CD8-positive, alpha-beta memory T cell (primary cell): ENCODE measurements around the gene ACCS. TPM values are rescaled to one million over a fixed set of nuclear protein-coding genes. Genes with fewer than 3 reads are reported as not detected.

Source experiments
- CTCF ChIA-PET: fragments of 350-600 bp; sonication (Branson Sonifier 250); formaldehyde crosslinking; loops from one replicate; lab custom pipeline; 2021; ENCODE audit warnings: antibody characterized with exemption; lab: Charles Lee
- POLR2A ChIA-PET: fragments of 350-600 bp; sonication (Branson Sonifier 250); formaldehyde crosslinking; loops from one replicate; lab custom pipeline; 2021; ENCODE audit warnings: antibody characterized with exemption; lab: Charles Lee
- DNase-seq, 5 donors: peaks; one replicate each; pipeline versions ENCODE4 v3.0.0 to v3.0.0-alpha.2; 2020 to 2022; ENCODE audit warnings: mixed read lengths in 1 of 5
- H3K27ac ChIP-seq: one replicate; pipeline ENCODE4 v1.7.0; 2013; ENCODE audit warnings: low read depth, mild to moderate bottlenecking, low read length, moderate library complexity
- H3K27me3 ChIP-seq: 2 replicates; pipeline ENCODE4 v1.7.0; 2013; ENCODE audit warnings: low read length, mild to moderate bottlenecking; ENCODE audit not compliant: insufficient read depth, poor library complexity, severe bottlenecking
- H3K36me3 ChIP-seq: 2 replicates; pipeline ENCODE4 v1.7.0; 2013; ENCODE audit warnings: mild to moderate bottlenecking, low read length, moderate library complexity; ENCODE audit not compliant: insufficient read depth
- H3K4me1 ChIP-seq: 2 replicates; pipeline ENCODE4 v1.7.0; 2013; ENCODE audit warnings: mild to moderate bottlenecking, low read length, moderate library complexity; ENCODE audit not compliant: insufficient read depth
- H3K4me3 ChIP-seq: 2 replicates; pipeline ENCODE4 v1.7.0; 2013; ENCODE audit warnings: mild to moderate bottlenecking, low read length
- H3K9me3 ChIP-seq: 2 replicates; pipeline ENCODE4 v1.7.0; 2013; ENCODE audit warnings: mild to moderate bottlenecking, low read length
- H3K27ac Mint-ChIP-seq, 8 donors: one replicate each; pipeline ENCODE4 v1.8.0; 2020 to 2021; ENCODE audit warnings: mixed read lengths in 8 of 8, mild to moderate bottlenecking in 6 of 8, inconsistent platforms in 3 of 8, moderate library complexity in 3 of 8
- H3K27me3 Mint-ChIP-seq, 2 donors: one replicate each; pipeline ENCODE4 v1.8.0; 2020 to 2021; ENCODE audit warnings: mixed read lengths in 2 of 2, mild to moderate bottlenecking in 1 of 2, moderate library complexity in 1 of 2
- H3K36me3 Mint-ChIP-seq, 3 donors: one replicate each; pipeline ENCODE4 v1.8.0; 2020 to 2021; ENCODE audit warnings: mixed read lengths in 3 of 3, inconsistent platforms in 1 of 3, mild to moderate bottlenecking in 1 of 3
- H3K4me1 Mint-ChIP-seq, 3 donors: one replicate each; pipeline ENCODE4 v1.8.0; 2020 to 2021; ENCODE audit warnings: mixed read lengths in 3 of 3, inconsistent platforms in 1 of 3, mild to moderate bottlenecking in 1 of 3
- H3K4me3 Mint-ChIP-seq, 7 donors: one replicate each; pipeline ENCODE4 v1.8.0; 2020 to 2021; ENCODE audit warnings: mixed read lengths in 7 of 7, mild to moderate bottlenecking in 6 of 7, moderate library complexity in 4 of 7, inconsistent platforms in 2 of 7
- H3K9me3 Mint-ChIP-seq, 5 donors: one replicate each; pipeline ENCODE4 v1.8.0; 2020 to 2022; ENCODE audit warnings: mixed read lengths in 5 of 5, mild to moderate bottlenecking in 3 of 5, moderate library complexity in 2 of 5, inconsistent platforms in 1 of 5
- polyA plus RNA-seq: library from polyadenylated mRNA; unstranded; fragments of 300-500 nt; fragmentation: Illumina TruSeq; gene quantifications from one replicate; pipeline ENCODE4 v1.2.3, GENCODE V29; 2021
- total RNA-seq, 2 experiments: library from RNA; stranded (reverse); gene quantifications; one replicate each; pipeline ENCODE4 v1.2.3, GENCODE V29; 2021

ACCS gene
- total and polyA plus RNA-seq, 3 experiments from 2014 or later = 0.60 to 3.3 (median 2.7) TPM

DNA sequence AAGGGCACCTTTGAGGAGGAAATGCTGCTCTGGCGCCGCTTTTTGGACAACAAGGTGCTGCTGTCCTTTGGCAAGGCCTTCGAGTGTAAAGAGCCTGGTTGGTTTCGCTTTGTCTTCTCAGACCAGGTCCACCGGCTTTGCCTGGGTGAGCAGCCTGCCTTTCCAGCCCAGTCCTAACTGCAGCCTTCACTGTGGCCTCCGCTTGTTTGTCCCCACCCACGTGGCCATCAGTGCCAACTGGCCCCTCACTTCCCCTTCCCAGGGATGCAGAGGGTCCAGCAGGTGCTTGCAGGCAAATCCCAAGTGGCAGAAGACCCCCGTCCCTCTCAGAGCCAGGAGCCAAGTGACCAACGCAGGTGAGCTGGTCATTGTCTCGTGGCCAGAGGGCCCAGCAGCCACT lies 17.4 kb downstream of the ACCS start:
- H3K4me3 ChIP-seq = no peak overlapping the region
- H3K4me1 Mint-ChIP-seq = no peaks in the 10 kb centered on the region
- no peak overlapping the region for H3K27ac Mint-ChIP-seq
- H3K9me3 ChIP-seq = peaks cover 4% of the 10 kb centered on the region
- no peaks in the 10 kb centered on the region for H3K36me3 ChIP-seq
- ChIA-PET POLR2A (interaction anchor here (0.6 kb wide), 1 partner anchor 10 kb away, joined by 3 read pairs; no protein-coding TSS in a partner anchor), CTCF (interaction anchor here (2.1 kb wide), 1 partner anchor 11 kb away, joined by 14 read pairs; the partner anchor contains the start of gene EXT2)
- peaks cover 7 to 28% (median 18%) of the 10 kb centered on the region in 3 donors for H3K36me3 Mint-ChIP-seq
- no peak overlapping the region for H3K4me3 Mint-ChIP-seq
- no peaks in the 10 kb centered on the region for H3K27me3 ChIP-seq
- DNase-seq = no peak
- H3K27ac ChIP-seq = no peak overlapping the region
- peaks cover 0 to 10% (median 4%) of the 10 kb centered on the region in 5 donors for H3K9me3 Mint-ChIP-seq
- H3K4me1 ChIP-seq = no peaks in the 10 kb centered on the region
- peaks cover 0 to 1% of the 10 kb centered on the region in 2 donors for H3K27me3 Mint-ChIP-seq

- ChIA-PET CTCF (interaction anchor here (2.1 kb wide), 1 partner anchor 11 kb away, joined by 14 read pairs; the partner anchor contains the start of gene EXT2), POLR2A (interaction anchor here (0.6 kb wide), 1 partner anchor 11 kb away, joined by 3 read pairs; no protein-coding TSS in a partner anchor)
- H3K27me3 Mint-ChIP-seq = peaks cover 0 to under 1% of the 10 kb centered on the region in 2 donors
- no peak overlapping the region for H3K4me3 Mint-ChIP-seq
- peaks cover 0 to 10% (median 4%) of the 10 kb centered on the region in 5 donors for H3K9me3 Mint-ChIP-seq
- no peaks in the 10 kb centered on the region for H3K4me1 Mint-ChIP-seq
- peaks cover 4 to 25% (median 18%) of the 10 kb centered on the region in 3 donors for H3K36me3 Mint-ChIP-seq
- H3K36me3 ChIP-seq = no peaks in the 10 kb centered on the region
- H3K4me3 ChIP-seq = no peak overlapping the region
- no peak overlapping the region for H3K27ac Mint-ChIP-seq
- H3K27ac ChIP-seq = no peak overlapping the region
- no peak for DNase-seq
- no peaks in the 10 kb centered on the region for H3K4me1 ChIP-seq
- H3K9me3 ChIP-seq = peaks cover 4% of the 10 kb centered on the region
- no peaks in the 10 kb centered on the region for H3K27me3 ChIP-seq
These were observed 17.8 kb downstream of the ACCS start for GRCh38 chr11:44083906-44084305.

DNA sequence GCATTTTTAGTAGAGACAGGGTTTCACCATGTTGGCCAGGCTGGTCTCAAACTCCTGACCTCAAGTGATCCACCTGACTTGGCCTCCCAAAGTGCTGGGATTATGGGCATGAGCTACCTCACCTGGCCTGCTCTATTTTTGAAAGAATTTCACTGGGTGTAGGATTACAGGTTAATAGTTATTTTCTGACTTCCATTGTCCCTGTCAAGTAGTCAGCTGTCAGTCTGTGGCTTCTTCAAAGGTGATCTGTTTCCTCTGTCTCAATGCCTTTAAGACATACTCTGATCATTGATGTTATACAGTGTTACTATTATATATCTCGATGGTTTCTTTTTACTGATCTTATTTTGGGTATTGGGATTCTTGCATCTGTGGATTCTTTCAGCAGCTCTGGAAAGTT lies 19.3 kb downstream of the ACCS start:
- no peak overlapping the region for H3K4me3 ChIP-seq
- peaks cover 4% of the 10 kb centered on the region for H3K9me3 ChIP-seq
- Mint-ChIP-seq H3K27me3 (peaks cover 0 to 1% of the 10 kb centered on the region in 2 donors), H3K4me3 (no peak overlapping the region), H3K27ac (no peak overlapping the region), H3K36me3 (peaks cover 8 to 18% (median 18%) of the 10 kb centered on the region in 3 donors), H3K4me1 (no peaks in the 10 kb centered on the region), H3K9me3 (peaks cover 0 to 10% (median 4%) of the 10 kb centered on the region in 5 donors)
- no peaks in the 10 kb centered on the region for H3K27me3 ChIP-seq
- CTCF ChIA-PET = interaction anchor here (1.1 to 2.5 kb wide), 2 partner anchors 8 to 10 kb away, joined by 3 to 6 read pairs; partner anchors contain the start of gene EXT2
- POLR2A ChIA-PET = no interaction called here
- no peak for DNase-seq
- H3K4me1 ChIP-seq = no peaks in the 10 kb centered on the region
- H3K36me3 ChIP-seq = no peaks in the 10 kb centered on the region
- H3K27ac ChIP-seq = no peak overlapping the region

DNA sequence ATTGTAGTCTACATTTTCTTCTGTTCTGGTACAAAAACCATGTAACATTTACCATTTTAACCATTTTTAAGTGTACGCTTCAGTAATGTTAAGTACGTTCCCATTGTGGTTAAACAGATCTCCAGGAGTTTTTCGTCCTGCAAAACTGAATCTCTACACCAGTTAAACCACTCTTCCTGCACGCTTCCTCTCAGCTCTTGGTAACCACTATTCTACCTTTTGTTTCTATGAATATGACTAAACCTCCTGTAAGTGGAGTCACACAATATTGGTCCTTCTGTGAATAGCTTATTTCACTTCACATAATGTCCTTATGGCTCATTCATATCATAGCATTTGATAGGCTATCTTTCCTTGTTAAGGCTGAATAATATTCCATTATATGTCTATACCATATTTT lies 22.3 kb downstream of the ACCS start:
- no peaks in the 10 kb centered on the region for H3K4me1 ChIP-seq
- peaks cover 0 to 10% (median 4%) of the 10 kb centered on the region in 5 donors for H3K9me3 Mint-ChIP-seq
- no peaks in the 10 kb centered on the region for H3K4me1 Mint-ChIP-seq
- peaks cover 8 to 18% (median 10%) of the 10 kb centered on the region in 3 donors for H3K36me3 Mint-ChIP-seq
- H3K36me3 ChIP-seq = no peaks in the 10 kb centered on the region
- no peak overlapping the region for H3K4me3 ChIP-seq
- CTCF ChIA-PET = interaction anchor here (0.8 kb wide), 1 partner anchor 22 kb away, joined by 3 read pairs; the partner anchor contains the start of gene ACCS
- H3K27me3 ChIP-seq = no peaks in the 10 kb centered on the region
- H3K27ac Mint-ChIP-seq = no peak overlapping the region
- no peak for DNase-seq
- H3K27me3 Mint-ChIP-seq = peaks cover 0 to 3% of the 10 kb centered on the region in 2 donors
- H3K9me3 ChIP-seq = peaks cover 4% of the 10 kb centered on the region
- POLR2A ChIA-PET = no interaction called here
- no peak overlapping the region for H3K4me3 Mint-ChIP-seq
- no peak overlapping the region for H3K27ac ChIP-seq

- Mint-ChIP-seq H3K27me3 (peaks cover 0 to 3% of the 10 kb centered on the region in 2 donors), H3K27ac (no peak overlapping the region), H3K36me3 (peaks cover 7 to 17% (median 8%) of the 10 kb centered on the region in 3 donors), H3K4me1 (no peaks in the 10 kb centered on the region), H3K9me3 (peaks cover 0 to 10% (median 4%) of the 10 kb centered on the region in 5 donors), H3K4me3 (no peak overlapping the region)
- ChIA-PET CTCF (no interaction called here), POLR2A (no interaction called here)
- H3K27me3 ChIP-seq = no peaks in the 10 kb centered on the region
- peaks cover 4% of the 10 kb centered on the region for H3K9me3 ChIP-seq
- no peaks in the 10 kb centered on the region for H3K36me3 ChIP-seq
- no peaks in the 10 kb centered on the region for H3K4me1 ChIP-seq
- no peak for DNase-seq
- H3K4me3 ChIP-seq = no peak overlapping the region
- H3K27ac ChIP-seq = no peak overlapping the region
These were observed 22.8 kb downstream of the ACCS start for GRCh38 chr11:44088871-44089270.

DNA sequence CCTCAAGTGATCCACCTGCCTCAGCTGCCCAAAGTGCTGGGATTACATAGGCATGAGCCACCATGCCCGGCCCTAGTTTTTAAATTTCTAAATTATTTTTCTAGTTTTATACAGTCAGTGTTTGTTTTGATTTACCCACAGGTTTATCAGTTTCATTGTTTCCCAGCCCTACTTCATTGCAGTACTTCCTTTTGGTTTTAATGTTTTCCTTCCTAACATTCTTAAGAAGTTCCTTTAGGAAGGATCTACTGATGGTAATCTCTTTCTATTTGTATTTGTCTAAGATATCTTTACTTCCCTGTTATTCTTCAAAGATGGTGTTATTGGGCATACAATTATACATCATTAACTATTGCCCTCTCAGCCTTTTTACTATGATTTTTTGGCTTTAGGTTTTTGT lies 24.5 kb downstream of the ACCS start:
- H3K9me3 Mint-ChIP-seq = peaks cover 0 to 5% (median 2%) of the 10 kb centered on the region in 5 donors
- peaks cover 0 to 3% of the 10 kb centered on the region in 2 donors for H3K27me3 Mint-ChIP-seq
- H3K36me3 Mint-ChIP-seq = peaks cover 6 to 10% (median 6%) of the 10 kb centered on the region in 3 donors
- POLR2A ChIA-PET = interaction anchor here (0.7 kb wide), 1 partner anchor 169 kb away, joined by 7 read pairs; no protein-coding TSS in a partner anchor
- no peaks in the 10 kb centered on the region for H3K27me3 ChIP-seq
- no peak overlapping the region for H3K27ac ChIP-seq
- no peaks in the 10 kb centered on the region for H3K36me3 ChIP-seq
- peaks cover 12 to 15% (median 14%) of the 10 kb centered on the region in 3 donors for H3K4me1 Mint-ChIP-seq
- no peak overlapping the region for H3K4me3 ChIP-seq
- DNase-seq = no peak
- H3K4me3 Mint-ChIP-seq = no peak overlapping the region
- H3K4me1 ChIP-seq = peaks cover 4% of the 10 kb centered on the region
- peaks cover under 1% of the 10 kb centered on the region for H3K9me3 ChIP-seq
- no peak overlapping the region for H3K27ac Mint-ChIP-seq
- CTCF ChIA-PET = interaction anchor here (0.7 kb wide), 1 partner anchor 23 kb away, joined by 3 read pairs; no protein-coding TSS in a partner anchor

DNA sequence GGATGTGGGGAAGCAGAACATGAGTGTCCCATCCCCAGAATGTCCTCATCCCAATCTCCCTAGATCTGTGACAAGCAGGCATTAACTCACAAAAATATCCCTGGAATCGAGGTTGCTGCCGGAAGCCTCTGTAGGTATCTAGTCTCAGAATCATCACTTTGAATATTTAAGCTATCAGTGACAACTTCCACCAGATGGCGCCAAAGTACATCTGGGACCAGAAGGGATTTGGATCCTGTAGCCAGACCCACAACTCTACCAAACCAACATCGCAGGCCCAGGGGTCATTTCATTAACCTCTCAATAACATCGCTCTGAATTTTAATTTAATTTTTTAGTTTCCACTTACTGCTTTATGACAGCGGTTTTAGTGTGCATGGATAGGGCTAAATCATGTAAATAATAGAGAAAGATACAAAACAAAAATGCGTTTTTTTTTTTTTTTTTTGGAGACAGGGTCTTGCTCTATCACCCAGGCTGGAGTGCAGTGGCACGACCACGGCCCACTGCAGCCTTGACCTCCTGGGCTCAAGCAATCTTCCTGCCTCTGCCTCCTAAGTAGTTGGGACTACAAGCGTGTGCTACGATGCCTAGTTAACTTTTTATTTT lies 28.3 kb downstream of the ACCS start:
- Mint-ChIP-seq H3K9me3 (no peaks in the 10 kb centered on the region), H3K27ac (peak overlapping the region in 4 of 8 donors; percentile 5 to 89 (median 50)), H3K27me3 (peaks cover 0 to 7% of the 10 kb centered on the region in 2 donors), H3K4me3 (peak overlapping the region; percentile 65 to 88 (median 85)), H3K4me1 (peaks cover 30 to 37% (median 35%) of the 10 kb centered on the region in 3 donors), H3K36me3 (peaks cover 0 to 7% (median 3%) of the 10 kb centered on the region in 3 donors)
- H3K4me1 ChIP-seq = peaks cover 16% of the 10 kb centered on the region
- no peaks in the 10 kb centered on the region for H3K27me3 ChIP-seq
- H3K27ac ChIP-seq = no peak overlapping the region
- no peak overlapping the region for H3K4me3 ChIP-seq
- DNase-seq = peak; percentile 65 to 79 (median 74)
- ChIA-PET CTCF (interaction anchor here (0.6 to 3.3 kb wide), 16 partner anchors 9 to 174 kb away, joined by 3 to 41 read pairs (median 4); partner anchors contain the start of gene ACCS), POLR2A (interaction anchor here (0.7 kb wide), 1 partner anchor 48 kb away, joined by 6 read pairs; no protein-coding TSS in a partner anchor)
- no peaks in the 10 kb centered on the region for H3K9me3 ChIP-seq
- H3K36me3 ChIP-seq = no peaks in the 10 kb centered on the region
